DOHH2 (cell line): Measurements from ENCODE around the gene RPUSD1.

Experiments used
- H3F3A ChIP-seq: fragments of 200-600 bp; sonication (generic), shearing (Covaris generic); 2 replicates; pipeline ENCODE4 v1.6.0; 2016; ENCODE audit warnings: antibody characterized with exemption, mild to moderate bottlenecking; ENCODE audit not compliant: control insufficient read depth, insufficient read depth
- H3K27ac ChIP-seq: fragments of 200-600 bp; sonication (generic); 2 replicates; pipeline ENCODE4 v1.5.1; 2014; ENCODE audit warnings: low read depth, mild to moderate bottlenecking, low read length, moderate library complexity
- H3K27me3 ChIP-seq: fragments of 200-600 bp; sonication (generic); 2 replicates; pipeline ENCODE4 v1.6.1; 2014; ENCODE audit warnings: mild to moderate bottlenecking, low read length, mixed read lengths; ENCODE audit not compliant: control insufficient read depth
- H3K36me3 ChIP-seq: fragments of 200-600 bp; sonication (generic); 2 replicates; pipeline ENCODE4 v1.6.1; 2014; ENCODE audit warnings: mild to moderate bottlenecking, low read length, moderate library complexity, mixed read lengths; ENCODE audit not compliant: control insufficient read depth
- H3K4me1 ChIP-seq: fragments of 200-600 bp; sonication (generic); 2 replicates; pipeline ENCODE4 v1.6.1; 2014; ENCODE audit warnings: mild to moderate bottlenecking, low read length, mixed read lengths; ENCODE audit not compliant: control insufficient read depth
- H3K4me2 ChIP-seq: fragments of 200-600 bp; sonication (generic); 2 replicates; pipeline ENCODE4 v1.6.0; 2014; ENCODE audit warnings: mild to moderate bottlenecking, low read length, moderate library complexity
- H3K4me3 ChIP-seq: fragments of 200-600 bp; sonication (generic); 2 replicates; pipeline ENCODE4 v1.5.1; 2014; ENCODE audit warnings: mild to moderate bottlenecking, low read length, mixed read lengths
- H3K79me2 ChIP-seq: fragments of 200-600 bp; sonication (generic); 2 replicates; pipeline ENCODE4 v1.6.1; 2014; ENCODE audit warnings: mild to moderate bottlenecking, low read length, mixed read lengths; ENCODE audit not compliant: control insufficient read depth
- H3K9me2 ChIP-seq: fragments of 200-600 bp; sonication (generic); replicated peaks from 2 replicates; pipeline ENCODE4 v1.6.1; 2014; ENCODE audit warnings: mild to moderate bottlenecking, low read length, mixed read lengths; ENCODE audit not compliant: control insufficient read depth
- H3K9me3 ChIP-seq: fragments of 200-600 bp; sonication (generic); 2 replicates; pipeline ENCODE4 v1.6.1; 2014; ENCODE audit warnings: antibody characterized with exemption, low read length, mixed read lengths; ENCODE audit not compliant: control insufficient read depth, insufficient read depth
- H4K20me1 ChIP-seq: fragments of 200-600 bp; sonication (generic); 2 replicates; pipeline ENCODE4 v1.6.0; 2014; ENCODE audit warnings: low read depth, mild to moderate bottlenecking, antibody characterized with exemption, low read length, moderate library complexity; ENCODE audit not compliant: control insufficient read depth, insufficient read depth
- CTCF ChIP-seq: fragments of 200-600 bp; sonication (generic); IDR thresholded peaks from one replicate; pipeline ENCODE4 v1.5.1; 2014; ENCODE audit warnings: antibody characterized with exemption, mild to moderate bottlenecking, low read depth, low read length; ENCODE audit not compliant: poor library complexity, severe bottlenecking
- EZH2phosphoT487 ChIP-seq: fragments of 200-600 bp; sonication (generic); IDR thresholded peaks from 2 replicates; pipeline ENCODE4 v1.6.1; 2017; ENCODE audit warnings: borderline replicate concordance, mild to moderate bottlenecking, antibody characterized with exemption, low read length, moderate library complexity, mixed read lengths

Gene RPUSD1

GRCh38 chr16:803754-804080, 15.5 kb upstream of the RPUSD1 start:
- Histone ChIP-seq H3K36me3 (peaks cover 5% of the 10 kb centered on the region), H3K27me3 (peaks cover 52% of the 10 kb centered on the region)

GRCh38 chr16:802914-803753, 15.0 kb upstream of the RPUSD1 start:
- Histone ChIP-seq H3F3A (no peaks in the 10 kb centered on the region; the same call in 1 of the 2 replicates), H3K9me3 (no peaks in the 10 kb centered on the region), H3K4me1 (peaks cover 12% of the 10 kb centered on the region), H3K79me2 (peaks cover 11% of the 10 kb centered on the region), H3K27me3 (peaks cover 52% of the 10 kb centered on the region), H3K4me3 (no peak overlapping the region), H3K36me3 (peaks cover 5% of the 10 kb centered on the region), H4K20me1 (peaks cover 13% of the 10 kb centered on the region; the same call in 1 of the 2 replicates), H3K9me2 (no peaks in the 10 kb centered on the region), H3K4me2 (no peak overlapping the region), H3K27ac (no peak overlapping the region)
- TF ChIP-seq EZH2phosphoT487 = no peak
- TF ChIP-seq CTCF = no peak

More at GRCh38 chr16:803754-804080, 15.5 kb upstream of the RPUSD1 start:
- H3K9me2 ChIP-seq = no peaks in the 10 kb centered on the region
- peaks cover 11% of the 10 kb centered on the region for H3K79me2 ChIP-seq
- H4K20me1 ChIP-seq = peaks cover 12% of the 10 kb centered on the region; the same call in 1 of the 2 replicates
- no peaks in the 10 kb centered on the region for H3K9me3 ChIP-seq
- H3K4me2 ChIP-seq = no peak overlapping the region
- H3K4me1 ChIP-seq = peaks cover 13% of the 10 kb centered on the region
- no peak for TF ChIP-seq CTCF
- TF ChIP-seq EZH2phosphoT487 = no peak
- no peak overlapping the region for H3K27ac ChIP-seq
- no peaks in the 10 kb centered on the region; the same call in 1 of the 2 replicates for H3F3A ChIP-seq
- H3K4me3 ChIP-seq = no peak overlapping the region

DNA sequence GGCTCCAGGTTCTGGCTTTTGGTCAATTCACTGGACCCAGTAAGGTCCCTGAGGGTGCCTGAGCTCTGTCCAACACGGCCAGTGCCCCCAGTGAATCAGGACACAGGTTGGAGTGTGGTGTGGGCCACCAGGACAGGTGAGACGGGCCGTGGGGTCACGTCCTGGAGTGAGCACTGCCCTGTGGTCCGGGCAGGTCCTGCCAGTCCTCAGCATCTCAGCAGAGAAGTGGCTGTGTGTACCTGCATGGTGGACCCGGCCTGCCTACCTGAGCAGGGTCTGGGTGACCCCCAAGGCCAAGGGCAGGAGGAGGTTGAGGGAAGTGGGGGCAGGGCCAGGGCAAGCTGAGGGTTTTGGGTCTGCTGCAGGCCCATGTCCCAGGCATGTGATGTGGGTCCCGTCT, 14.3 kb upstream of the RPUSD1 start:
- Histone ChIP-seq H3K4me2 (no peak overlapping the region), H4K20me1 (peaks cover 13% of the 10 kb centered on the region; the same call in 1 of the 2 replicates), H3K36me3 (peaks cover 8% of the 10 kb centered on the region), H3K27me3 (peaks cover 52% of the 10 kb centered on the region), H3K4me3 (no peak overlapping the region), H3K79me2 (peaks cover 7% of the 10 kb centered on the region), H3K4me1 (peaks cover 9% of the 10 kb centered on the region; the same call in 1 of the 2 replicates), H3K9me2 (no peaks in the 10 kb centered on the region), H3F3A (no peaks in the 10 kb centered on the region; the same call in 1 of the 2 replicates), H3K9me3 (no peaks in the 10 kb centered on the region), H3K27ac (no peak overlapping the region)
- no peak for TF ChIP-seq EZH2phosphoT487
- no peak for TF ChIP-seq CTCF
